ENCODE results near the gene VEPH1. TPM values are rescaled to one million over a fixed set of nuclear protein-coding genes. Genes with fewer than 3 reads are reported as not detected.

Gene VEPH1
- total RNA-seq, 1 experiment from 2014 or later, result 0.51 TPM

- POLR2A ChIA-PET, result no interaction called here
- no peak overlapping the region for H3K4me3 ChIP-seq (ENCODE audit: low read depth in 2 of 2, low read length in 2 of 2)
- intact Hi-C loops (cut with micrococcal nuclease; ENCODE audit: unreplicated experiment) (no loop called here), in situ Hi-C loops (cut with HindIII; ENCODE audit: low pct_unique_long_range_greater_than_20kb, low sequenced_read_pairs) (no loop called here)
- H3K27me3 ChIP-seq (ENCODE audit: control insufficient read depth, insufficient read depth, low read length), result no peaks in the 10 kb centered on the region
- TF ChIP-seq POLR2AphosphoS5 (IDR thresholded peaks at IDR 0.05; ENCODE audit: low read depth, low read length) (no peak), REST (IDR thresholded peaks at IDR 0.05; ENCODE audit: insufficient read depth in 1 of 2, low read depth in 2 of 2, low read length in 1 of 2) (no peak), CTCF (IDR thresholded peaks at IDR 0.05) (no peak), SIN3A (IDR thresholded peaks at IDR 0.05; ENCODE audit: borderline replicate concordance, insufficient read depth, low read depth, low read length) (no peak), TCF7L2 (IDR thresholded peaks at IDR 0.05; ENCODE audit: low read depth, low read length) (no peak)
- H3K36me3 ChIP-seq (ENCODE audit: control insufficient read depth, insufficient read depth, low read length), result no peaks in the 10 kb centered on the region
- DNase-seq (ENCODE audit: low read depth, low spot score) (no peak), ATAC-seq (no peak)
- H3K4me1 ChIP-seq (ENCODE audit: control insufficient read depth, insufficient read depth, low read length), result no peaks in the 10 kb centered on the region
- no peak overlapping the region for H3K27ac ChIP-seq (ENCODE audit: low read length)
- CTCF ChIA-PET, result no interaction called here
- no peaks in the 10 kb centered on the region for H3K9me3 ChIP-seq (ENCODE audit: control insufficient read depth, insufficient read depth, low read depth, low read length)
- BruUV-seq (replicated peaks), result no TSS peak
Measured at GRCh38 chr3:157369727-157370421, 133.3 kb downstream of the VEPH1 start.

GRCh38 chr3:157368171-157368570, 135.0 kb downstream of the VEPH1 start:
- no TSS peak for BruUV-seq (replicated peaks)
- Histone ChIP-seq H3K27me3 (ENCODE audit: control insufficient read depth, insufficient read depth, low read length) (no peaks in the 10 kb centered on the region), H3K4me1 (ENCODE audit: control insufficient read depth, insufficient read depth, low read length) (no peaks in the 10 kb centered on the region), H3K27ac (ENCODE audit: low read length) (no peak overlapping the region), H3K36me3 (ENCODE audit: control insufficient read depth, insufficient read depth, low read length) (no peaks in the 10 kb centered on the region), H3K4me3 (ENCODE audit: low read depth in 2 of 2, low read length in 2 of 2) (no peak overlapping the region), H3K9me3 (ENCODE audit: control insufficient read depth, insufficient read depth, low read depth, low read length) (no peaks in the 10 kb centered on the region)
- ChIA-PET CTCF (no interaction called here), POLR2A (no interaction called here)
- ATAC-seq (peak; percentile 66; the same call in 1 of the 2 replicates), DNase-seq (ENCODE audit: low read depth, low spot score) (no peak)
- no peak; the same call in 1 of the 2 replicates for TF ChIP-seq CTCF (IDR thresholded peaks at IDR 0.05)
- no peak for TF ChIP-seq TCF7L2 (IDR thresholded peaks at IDR 0.05; ENCODE audit: low read depth, low read length)
- TF ChIP-seq POLR2AphosphoS5 (IDR thresholded peaks at IDR 0.05; ENCODE audit: low read depth, low read length), result no peak
- no peak for TF ChIP-seq SIN3A (IDR thresholded peaks at IDR 0.05; ENCODE audit: borderline replicate concordance, insufficient read depth, low read depth, low read length)
- no peak for TF ChIP-seq REST (IDR thresholded peaks at IDR 0.05; ENCODE audit: insufficient read depth in 1 of 2, low read depth in 2 of 2, low read length in 1 of 2)
- in situ Hi-C loops (cut with HindIII; ENCODE audit: low pct_unique_long_range_greater_than_20kb, low sequenced_read_pairs) (no loop called here), intact Hi-C loops (cut with micrococcal nuclease; ENCODE audit: unreplicated experiment) (no loop called here)
